Measurements from ENCODE around the gene EBF3. TPM values are rescaled to one million over a fixed set of nuclear protein-coding genes. Genes with fewer than 3 reads are reported as not detected.

The EBF3 gene
- total RNA-seq, 1 donor from 2014 or later: not detected

DNA sequence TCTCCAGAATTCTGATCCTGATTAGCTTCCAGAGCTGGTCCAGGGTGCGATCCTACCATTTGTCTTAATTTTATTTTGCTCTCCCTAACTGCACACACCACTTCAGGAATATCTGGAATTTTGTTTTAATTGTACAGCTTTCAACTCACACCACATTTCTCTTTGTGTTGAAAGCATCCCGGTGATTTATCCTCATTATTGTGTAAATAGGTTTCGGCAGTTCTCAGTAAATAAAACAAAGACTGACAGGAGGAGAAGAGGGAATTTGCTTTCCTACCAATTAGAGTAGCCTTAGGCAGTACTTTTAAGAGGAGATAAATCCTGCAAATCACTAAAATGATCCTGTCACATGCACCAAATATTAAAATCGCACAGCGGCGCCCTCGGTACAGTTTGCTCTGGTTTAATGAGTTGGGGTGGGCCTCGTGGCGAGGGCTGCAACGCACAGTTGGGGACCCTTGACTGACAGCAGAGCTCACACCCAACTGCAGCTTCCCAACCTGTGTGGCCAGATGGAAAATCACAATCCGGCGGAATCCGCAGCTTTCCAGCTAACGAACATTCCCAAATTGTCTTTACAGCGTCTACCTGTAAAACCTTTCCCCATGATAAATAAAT, 62.6 kb downstream of the EBF3 start:
- H3K36me3 ChIP-seq (ENCODE audit: control insufficient read depth, insufficient read depth, low read length): no peaks in the 10 kb centered on the region
- H3K4me3 ChIP-seq (ENCODE audit: low read depth, low read length): no peak overlapping the region
- DNase-seq (ENCODE audit: low read depth): no peak
- H3K27me3 ChIP-seq (ENCODE audit: control insufficient read depth, insufficient read depth, low read length): peaks cover 31% of the 10 kb centered on the region
- TF ChIP-seq, protein P1, sequence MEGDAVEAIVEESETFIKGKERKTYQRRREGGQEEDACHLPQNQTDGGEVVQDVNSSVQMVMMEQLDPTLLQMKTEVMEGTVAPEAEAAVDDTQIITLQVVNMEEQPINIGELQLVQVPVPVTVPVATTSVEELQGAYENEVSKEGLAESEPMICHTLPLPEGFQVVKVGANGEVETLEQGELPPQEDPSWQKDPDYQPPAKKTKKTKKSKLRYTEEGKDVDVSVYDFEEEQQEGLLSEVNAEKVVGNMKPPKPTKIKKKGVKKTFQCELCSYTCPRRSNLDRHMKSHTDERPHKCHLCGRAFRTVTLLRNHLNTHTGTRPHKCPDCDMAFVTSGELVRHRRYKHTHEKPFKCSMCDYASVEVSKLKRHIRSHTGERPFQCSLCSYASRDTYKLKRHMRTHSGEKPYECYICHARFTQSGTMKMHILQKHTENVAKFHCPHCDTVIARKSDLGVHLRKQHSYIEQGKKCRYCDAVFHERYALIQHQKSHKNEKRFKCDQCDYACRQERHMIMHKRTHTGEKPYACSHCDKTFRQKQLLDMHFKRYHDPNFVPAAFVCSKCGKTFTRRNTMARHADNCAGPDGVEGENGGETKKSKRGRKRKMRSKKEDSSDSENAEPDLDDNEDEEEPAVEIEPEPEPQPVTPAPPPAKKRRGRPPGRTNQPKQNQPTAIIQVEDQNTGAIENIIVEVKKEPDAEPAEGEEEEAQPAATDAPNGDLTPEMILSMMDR (IDR thresholded peaks at IDR 0.05; ENCODE audit: insufficient read depth, low read length, poor library complexity, severe bottlenecking): no peak

DNA sequence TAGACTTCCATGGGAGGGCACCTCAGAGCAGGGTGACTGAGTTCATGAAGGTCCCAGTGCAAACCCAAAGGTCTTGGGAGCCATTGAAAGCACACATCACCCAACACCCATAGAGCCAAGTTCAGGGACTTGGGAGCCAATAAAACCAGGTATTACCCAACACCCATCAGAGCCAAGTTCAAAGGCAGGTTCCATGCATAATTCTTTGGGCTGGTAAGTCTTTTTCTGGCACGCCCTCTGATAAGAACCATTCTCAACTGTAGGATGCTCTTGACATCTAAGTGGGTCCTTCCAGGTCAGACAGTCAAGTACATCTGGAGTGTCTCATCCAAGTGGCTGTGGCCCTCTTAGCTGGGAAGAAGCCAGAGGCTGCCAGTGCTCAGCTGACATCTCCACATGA, 63.2 kb downstream of the EBF3 start:
- H3K4me3 ChIP-seq (ENCODE audit: low read depth, low read length): no peak overlapping the region
- DNase-seq (ENCODE audit: low read depth): no peak
- H3K27me3 ChIP-seq (ENCODE audit: control insufficient read depth, insufficient read depth, low read length): peaks cover 32% of the 10 kb centered on the region
- H3K36me3 ChIP-seq (ENCODE audit: control insufficient read depth, insufficient read depth, low read length): no peaks in the 10 kb centered on the region
- TF ChIP-seq, protein P1 (IDR thresholded peaks at IDR 0.05; ENCODE audit: insufficient read depth, low read length, poor library complexity, severe bottlenecking): no peak

GRCh38 chr10:129899276-129900130, 64.6 kb downstream of the EBF3 start:
- Histone ChIP-seq H3K27me3 (ENCODE audit: control insufficient read depth, insufficient read depth, low read length) (peaks cover 36% of the 10 kb centered on the region), H3K36me3 (ENCODE audit: control insufficient read depth, insufficient read depth, low read length) (no peaks in the 10 kb centered on the region), H3K4me3 (ENCODE audit: low read depth, low read length) (no peak overlapping the region)
- DNase-seq (ENCODE audit: low read depth): no peak
- TF ChIP-seq, protein P1 (IDR thresholded peaks at IDR 0.05; ENCODE audit: insufficient read depth, low read length, poor library complexity, severe bottlenecking): no peak

DNA sequence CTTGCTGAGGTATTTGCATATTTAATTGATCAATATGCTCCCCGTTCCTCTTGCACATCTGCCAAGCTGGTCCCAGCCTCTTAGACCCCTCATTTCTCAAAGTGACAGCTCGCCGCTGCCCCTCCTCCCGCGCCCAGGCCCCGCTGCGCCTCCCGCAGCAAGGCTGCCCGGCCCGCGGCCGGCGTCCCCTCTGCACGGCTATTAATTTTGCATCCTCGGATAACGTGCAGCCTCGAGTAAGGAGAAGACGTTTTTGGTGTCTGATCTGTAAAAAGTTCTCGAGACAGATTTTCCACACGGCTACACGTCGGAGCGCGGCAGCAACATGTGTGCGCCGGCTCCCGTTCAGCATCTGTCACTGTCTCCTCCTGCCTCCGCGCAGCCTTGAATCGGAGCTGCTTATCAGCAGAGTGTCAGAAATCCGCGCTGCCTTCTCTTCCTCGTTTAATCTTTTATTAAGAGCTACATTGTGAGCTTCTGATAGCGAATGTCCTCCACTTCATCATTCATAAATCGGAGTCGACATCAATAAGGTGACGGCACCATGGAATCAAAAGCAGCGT, 65.3 kb downstream of the EBF3 start:
- no peak for DNase-seq (ENCODE audit: low read depth)
- peaks cover 36% of the 10 kb centered on the region for H3K27me3 ChIP-seq (ENCODE audit: control insufficient read depth, insufficient read depth, low read length)
- H3K36me3 ChIP-seq (ENCODE audit: control insufficient read depth, insufficient read depth, low read length): no peaks in the 10 kb centered on the region
- TF ChIP-seq, protein P1 (IDR thresholded peaks at IDR 0.05; ENCODE audit: insufficient read depth, low read length, poor library complexity, severe bottlenecking): no peak
- no peak overlapping the region for H3K4me3 ChIP-seq (ENCODE audit: low read depth, low read length)

- Histone ChIP-seq H3K4me3 (ENCODE audit: low read depth, low read length) (no peak overlapping the region), H3K36me3 (ENCODE audit: control insufficient read depth, insufficient read depth, low read length) (no peaks in the 10 kb centered on the region), H3K27me3 (ENCODE audit: control insufficient read depth, insufficient read depth, low read length) (peaks cover 36% of the 10 kb centered on the region)
- TF ChIP-seq, protein P1 (IDR thresholded peaks at IDR 0.05; ENCODE audit: insufficient read depth, low read length, poor library complexity, severe bottlenecking): no peak
- no peak for DNase-seq (ENCODE audit: low read depth)
Measured at GRCh38 chr10:129897871-129898626, 66.0 kb downstream of the EBF3 start.

Data from kidney epithelial cell (primary cell).